HG03558 (cell line): ENCODE results near the gene KLF7.

Source experiments
- ATAC-seq: cut with Tn5 transposase; IDR thresholded peaks from one replicate; pipeline ENCODE4 v1.9.1; 2021; ENCODE audit warnings: moderate number of reproducible peaks; ENCODE audit not compliant: unreplicated experiment; ENCODE audit errors: extremely low read depth

Gene KLF7

DNA sequence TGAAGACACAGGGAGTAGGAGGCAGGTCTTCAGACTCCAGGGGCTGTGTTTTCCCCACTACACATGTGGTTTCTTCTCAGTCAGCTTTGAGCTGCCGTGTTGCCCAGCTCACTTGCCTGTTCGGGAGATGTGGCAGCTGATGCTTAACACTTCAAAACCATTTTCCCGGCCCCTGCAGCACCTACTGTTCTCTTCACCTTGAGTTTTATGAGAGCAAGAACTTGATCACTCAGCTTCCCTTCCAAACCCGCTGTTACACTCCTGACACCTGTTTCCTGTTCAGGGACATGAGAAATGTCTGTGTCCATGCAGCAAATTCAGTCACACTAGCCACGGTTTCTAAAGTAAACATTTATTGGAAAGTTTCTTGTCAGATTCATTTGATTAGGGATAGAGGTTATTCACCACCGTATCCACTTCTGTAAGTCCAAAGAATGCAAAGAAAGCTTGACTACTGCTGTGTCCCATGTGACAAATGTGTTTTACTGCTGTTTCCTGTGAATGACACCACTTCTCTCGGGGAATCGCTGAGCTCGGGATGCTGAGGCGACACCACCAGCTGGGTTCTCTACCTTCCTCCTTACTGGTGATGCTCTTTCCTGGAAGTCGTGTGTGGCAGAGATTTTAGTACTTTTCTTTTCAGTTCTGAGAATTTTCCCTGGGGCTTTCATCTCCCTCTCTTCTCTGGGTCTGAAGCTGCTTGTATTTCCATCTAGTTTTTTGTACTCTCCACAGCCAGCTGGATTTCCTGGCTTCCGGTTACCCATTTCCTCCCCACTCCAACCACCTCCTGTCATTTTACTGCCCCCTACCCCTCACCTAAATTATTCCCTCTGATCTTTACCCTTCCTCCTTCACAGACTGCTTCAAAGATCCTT lies 91.7 kb downstream of the KLF7 start:
- no peak for ATAC-seq

DNA sequence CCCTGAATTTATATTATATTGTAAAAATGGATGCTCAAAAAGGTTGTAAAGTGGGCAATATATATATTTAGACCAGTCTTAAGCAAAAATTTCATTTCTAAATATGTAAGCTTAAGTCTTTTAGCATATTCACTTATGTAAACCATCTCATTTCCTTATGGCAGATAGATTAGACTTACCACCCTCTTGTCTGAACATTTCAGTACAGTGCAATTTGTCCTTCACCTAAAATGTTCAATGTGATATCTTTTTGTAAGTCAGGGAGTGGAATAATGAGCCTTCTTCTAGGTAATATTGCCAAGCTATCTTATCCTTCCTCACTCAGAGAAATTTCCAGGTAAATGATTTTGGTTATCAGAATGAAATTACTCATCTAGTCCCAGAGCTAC lies 92.3 kb downstream of the KLF7 start:
- ATAC-seq: no peak

DNA sequence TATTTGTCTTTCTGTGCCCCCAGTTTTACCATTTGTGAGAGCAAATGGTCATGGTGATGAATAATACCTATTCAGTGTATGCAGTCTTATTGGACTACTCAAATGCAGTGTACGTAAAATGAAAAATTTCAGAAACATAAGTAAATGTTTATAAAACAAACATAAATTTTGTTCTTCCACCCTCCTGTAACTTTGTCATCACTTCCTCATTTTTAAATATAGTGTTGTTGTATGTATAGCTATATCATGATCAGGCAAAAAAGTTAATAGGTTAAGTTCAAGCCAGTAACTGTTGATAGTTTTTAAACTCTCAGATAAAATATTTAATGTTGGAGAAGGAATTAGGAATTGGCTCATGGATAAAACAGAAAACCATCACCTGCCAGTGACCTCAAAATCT lies 93.2 kb downstream of the KLF7 start:
- no peak for ATAC-seq

DNA sequence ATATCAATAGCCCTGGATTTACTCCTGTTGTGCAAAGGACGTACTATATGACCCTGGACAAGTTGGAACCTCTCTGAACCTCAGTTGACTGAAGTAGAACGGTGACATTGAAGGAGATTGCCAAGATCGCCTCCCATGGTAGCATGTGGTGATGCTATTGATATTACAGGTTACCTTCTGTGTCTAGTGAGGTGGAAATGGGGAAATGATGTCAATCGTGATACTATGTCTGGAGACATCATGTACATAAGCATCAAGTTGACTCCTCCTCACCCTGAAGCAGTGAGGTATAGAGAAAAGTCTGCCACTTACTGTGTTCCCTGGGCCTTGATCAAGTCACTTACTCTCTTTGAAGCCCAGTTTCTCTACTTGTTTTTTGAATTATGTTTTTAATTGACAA lies 93.9 kb downstream of the KLF7 start:
- no peak for ATAC-seq

DNA sequence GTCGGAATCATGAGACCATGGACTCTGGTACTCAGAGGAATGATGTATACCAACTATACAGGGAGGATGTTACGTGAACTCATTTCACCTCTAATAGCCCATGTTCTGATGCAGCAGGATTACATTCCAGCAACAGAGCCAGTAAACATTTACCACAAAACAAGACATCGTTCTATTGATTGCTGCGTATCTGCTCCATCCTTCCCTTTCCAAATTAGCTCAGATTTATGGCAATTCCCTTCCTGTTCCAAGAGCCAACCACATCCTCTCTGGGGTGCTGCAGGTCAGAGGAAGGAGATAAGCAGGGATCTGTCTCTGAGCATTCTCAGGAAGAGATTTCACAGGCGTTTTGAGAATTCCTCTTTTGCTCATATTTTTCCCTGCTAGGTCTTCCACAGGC lies 98.3 kb downstream of the KLF7 start:
- no peak for ATAC-seq

DNA sequence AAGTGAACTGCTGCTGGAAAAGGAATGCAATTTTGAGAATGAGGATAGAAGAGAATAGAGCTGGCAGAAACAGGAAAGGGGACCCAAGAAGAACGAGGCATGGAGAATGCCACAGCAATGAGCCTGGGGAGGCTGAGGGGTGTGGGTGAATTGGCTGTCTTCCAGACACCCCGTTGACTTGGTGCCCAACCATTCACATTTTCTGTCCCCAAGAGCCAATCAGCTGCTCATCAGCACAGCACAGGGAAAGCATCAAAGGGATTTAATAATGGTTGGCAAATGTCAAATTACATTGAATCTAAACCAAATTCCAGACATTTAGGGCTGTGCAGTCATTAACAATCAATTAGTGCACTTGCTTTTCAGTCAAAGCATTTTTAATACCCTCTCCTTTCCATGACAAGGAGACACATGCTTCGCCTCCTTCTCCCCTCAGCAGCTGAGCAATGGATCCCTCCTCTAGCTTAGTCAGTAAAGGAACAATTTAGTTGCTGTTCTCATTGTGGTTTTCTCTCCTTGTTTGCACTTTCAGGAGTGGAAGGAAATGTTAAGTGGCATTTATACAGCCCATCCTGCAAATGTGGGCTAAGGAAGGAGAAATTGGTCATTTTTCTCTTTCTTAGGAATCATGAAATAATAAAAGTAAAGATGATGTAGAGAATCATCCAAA lies 98.8 kb downstream of the KLF7 start:
- ATAC-seq: no peak

DNA sequence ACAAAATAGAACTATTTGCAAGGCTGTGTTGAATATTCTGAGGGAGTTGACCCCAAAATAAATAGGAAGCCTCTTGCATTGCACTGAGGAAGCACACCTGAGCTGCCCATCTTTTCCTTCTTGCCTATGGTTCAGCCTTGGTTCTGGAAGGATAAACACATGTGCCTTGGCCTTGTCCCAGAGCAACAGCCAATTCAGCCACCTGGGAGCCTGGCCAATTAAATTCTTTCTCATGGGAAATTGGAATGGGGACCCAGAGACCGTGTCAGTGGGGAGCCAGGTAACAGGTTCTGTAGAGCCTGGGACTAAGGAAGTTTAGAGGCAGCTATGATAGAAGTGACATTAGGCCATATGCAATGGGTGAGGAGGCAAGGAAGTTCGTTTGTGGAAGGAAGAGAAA lies 99.6 kb downstream of the KLF7 start:
- ATAC-seq: no peak

DNA sequence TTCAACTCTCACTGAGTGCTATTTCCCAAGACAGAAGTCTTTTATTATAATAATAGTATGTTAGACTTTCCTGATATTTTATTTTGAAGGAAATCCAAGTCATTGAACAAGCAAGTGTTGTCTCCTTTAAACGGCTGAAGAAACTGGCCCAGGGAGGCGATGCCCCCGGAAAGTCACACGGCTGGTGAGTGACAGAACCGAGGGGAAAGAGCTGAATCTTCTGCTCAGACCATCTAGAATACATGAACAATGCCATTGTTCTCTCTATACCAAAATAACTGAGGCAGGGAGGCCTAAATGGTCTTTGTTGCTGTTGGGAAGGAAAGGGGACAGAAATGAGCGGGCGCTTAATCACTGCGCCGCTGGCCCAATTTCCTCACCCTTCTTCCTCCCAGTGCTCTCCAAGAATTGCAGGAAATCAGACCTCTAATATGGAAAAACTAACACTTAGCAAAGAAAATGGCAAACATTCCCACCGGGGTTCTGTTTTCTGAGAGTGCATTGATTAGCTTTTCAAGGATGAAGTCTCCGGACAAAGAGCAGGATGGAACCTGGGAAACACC lies 101.5 kb downstream of the KLF7 start:
- no peak for ATAC-seq

DNA sequence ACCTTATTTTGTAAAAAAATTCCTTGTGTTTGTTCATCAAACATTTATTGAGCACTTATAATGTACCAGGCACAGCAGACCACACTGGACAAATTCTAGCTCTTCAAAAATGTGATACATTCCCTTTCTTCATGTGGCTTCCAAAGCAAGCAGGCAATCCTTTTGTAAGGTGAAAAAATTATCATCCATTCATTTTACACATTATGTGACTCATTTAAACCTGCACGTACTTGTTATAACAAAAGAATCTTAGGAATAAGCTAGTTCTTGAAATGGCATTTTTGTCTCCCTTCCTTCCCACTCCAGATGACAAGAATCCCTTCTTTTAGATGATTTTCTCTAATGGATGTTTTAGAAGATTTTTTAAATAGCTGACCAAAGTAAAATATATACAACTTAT lies 104.6 kb downstream of the KLF7 start:
- ATAC-seq: no peak

DNA sequence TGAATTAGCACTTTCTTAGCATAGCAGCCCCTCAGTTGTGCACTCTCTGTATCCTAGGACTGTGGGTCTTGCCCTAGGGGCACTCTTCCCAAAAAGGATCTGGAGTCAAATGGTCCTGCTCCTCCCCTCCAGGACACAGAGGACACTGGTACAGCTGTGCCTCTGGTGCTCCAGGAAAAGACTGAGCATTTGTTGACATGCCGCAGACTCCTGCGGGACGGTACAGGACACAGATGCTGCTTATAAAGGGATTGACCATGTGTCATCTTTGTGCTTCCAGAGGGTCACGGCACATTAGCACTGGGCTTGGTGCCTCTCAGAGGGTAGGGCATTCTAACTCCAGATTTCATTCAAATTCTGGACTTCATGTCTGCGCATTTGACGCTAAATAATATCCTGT lies 110.5 kb downstream of the KLF7 start:
- no peak for ATAC-seq

DNA sequence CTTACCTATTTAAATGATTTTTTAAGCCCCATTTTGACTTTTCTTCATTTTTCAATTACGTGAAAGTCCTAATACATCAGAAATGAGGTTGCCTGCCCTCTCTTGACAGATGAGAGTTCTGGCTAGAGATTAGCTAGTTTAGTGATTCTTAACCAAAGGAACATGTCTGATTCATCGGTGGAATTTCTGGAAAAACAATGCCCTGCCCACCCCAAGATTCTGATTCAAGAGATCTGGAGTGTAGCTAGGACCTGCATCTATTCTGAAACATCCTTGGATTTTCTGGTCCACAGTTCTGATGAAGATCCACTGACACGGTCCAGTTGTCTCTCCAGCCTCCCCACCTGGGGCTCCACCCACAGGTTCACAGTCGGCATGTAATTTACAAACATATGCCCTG lies 111.2 kb downstream of the KLF7 start:
- no peak for ATAC-seq

DNA sequence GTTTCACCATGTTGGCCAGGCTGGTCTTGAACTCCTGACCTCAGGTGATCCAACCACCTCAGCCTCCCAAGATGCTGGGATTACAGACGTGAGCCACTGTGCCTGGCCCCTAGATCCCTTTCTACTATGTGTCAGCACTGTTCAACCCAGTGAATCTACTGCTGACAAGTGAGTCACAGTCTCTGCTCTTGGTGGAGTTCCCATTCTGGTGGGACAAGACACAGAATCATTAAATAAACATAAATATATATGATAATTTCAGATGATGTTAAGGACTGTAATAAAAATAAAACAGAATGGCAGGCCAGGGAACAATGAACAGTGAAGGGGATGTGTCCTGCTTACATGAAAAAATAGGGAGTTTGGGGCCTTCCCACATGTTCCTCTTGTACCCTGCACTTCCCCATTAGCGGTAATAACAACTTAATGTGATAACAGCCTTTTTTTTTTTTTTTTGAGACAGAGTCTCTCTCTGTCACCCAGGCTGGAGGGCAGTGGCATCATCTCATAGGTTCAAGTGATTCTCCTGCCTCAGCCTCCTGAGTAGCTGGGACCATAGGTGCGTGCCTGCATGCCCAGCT lies 114.3 kb downstream of the KLF7 start:
- ATAC-seq: no peak

DNA sequence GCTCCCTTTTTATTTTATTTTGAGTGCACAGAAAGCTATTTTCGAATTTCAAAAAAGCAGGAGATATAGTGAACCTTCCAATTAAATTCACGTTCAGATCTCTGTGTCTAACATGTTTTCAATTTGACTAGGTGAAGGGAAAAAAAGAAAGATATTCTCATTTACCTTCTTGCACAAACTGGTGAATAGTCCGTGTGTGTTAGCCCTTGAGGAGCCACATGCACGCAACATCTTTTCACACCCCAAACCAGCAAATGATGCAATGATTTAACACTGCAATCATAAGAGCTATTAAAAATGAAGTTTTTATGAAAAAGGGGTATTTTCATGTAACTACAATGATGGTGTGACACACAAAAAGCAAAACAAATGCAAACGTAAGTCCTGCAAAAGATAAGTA lies 116.6 kb downstream of the KLF7 start:
- no peak for ATAC-seq

DNA sequence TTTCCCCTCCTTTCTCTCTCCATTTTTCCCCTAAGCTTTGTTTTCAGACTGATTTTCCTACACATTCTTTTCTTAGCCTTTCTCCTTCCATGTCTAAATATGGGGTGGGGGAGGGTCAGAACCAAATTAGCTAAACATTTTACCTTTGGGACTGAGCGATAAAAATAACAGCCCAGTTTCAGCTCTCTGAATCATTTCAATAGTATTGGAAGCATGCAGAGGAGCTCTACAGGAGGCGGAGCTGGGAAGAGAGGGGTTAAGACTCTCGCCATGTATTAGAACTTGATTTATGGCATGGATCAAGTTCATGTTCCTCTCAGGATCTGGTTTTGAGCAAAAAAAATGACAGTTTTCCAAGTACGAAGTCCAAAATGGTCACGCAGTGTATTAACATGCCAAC lies 117.3 kb downstream of the KLF7 start:
- no peak for ATAC-seq

DNA sequence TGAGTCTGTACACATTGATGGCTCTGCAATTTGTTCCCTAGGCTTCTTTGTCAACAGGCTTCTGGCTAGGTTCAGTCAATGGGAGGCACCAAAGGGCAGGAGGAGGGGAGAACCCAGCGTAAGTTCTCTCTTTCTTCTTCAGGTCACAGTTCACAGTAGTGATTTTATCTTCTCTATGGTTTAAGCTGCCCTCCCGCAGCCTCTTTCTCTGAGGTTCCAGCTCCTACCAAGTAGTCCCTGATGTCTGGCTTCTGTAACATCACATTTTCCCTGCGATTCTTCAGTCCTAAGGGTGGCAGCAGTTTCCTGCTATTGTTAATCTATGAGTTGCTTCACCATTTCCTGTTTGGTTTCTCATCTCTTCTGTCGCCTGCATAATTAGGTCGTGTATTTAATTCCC lies 119.0 kb downstream of the KLF7 start:
- no peak for ATAC-seq

DNA sequence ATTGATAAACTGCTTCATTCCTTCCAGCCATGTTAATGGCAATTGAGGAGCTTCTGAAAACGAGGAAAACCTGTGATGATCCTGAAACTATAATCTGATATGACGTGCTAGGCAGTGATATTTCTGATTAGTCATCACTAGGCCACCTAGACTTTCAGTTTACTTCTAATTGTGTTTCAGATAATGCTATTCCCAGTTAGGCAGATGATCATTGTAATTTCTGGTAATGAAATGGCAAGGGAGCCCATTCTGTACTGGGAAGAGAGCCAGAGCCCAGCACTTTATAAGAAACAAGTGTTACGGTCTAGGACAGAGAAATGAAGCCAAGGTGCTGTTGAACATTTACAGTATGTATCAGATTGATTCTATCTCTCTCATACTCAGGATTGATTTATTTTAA lies 120.2 kb downstream of the KLF7 start:
- no peak for ATAC-seq

DNA sequence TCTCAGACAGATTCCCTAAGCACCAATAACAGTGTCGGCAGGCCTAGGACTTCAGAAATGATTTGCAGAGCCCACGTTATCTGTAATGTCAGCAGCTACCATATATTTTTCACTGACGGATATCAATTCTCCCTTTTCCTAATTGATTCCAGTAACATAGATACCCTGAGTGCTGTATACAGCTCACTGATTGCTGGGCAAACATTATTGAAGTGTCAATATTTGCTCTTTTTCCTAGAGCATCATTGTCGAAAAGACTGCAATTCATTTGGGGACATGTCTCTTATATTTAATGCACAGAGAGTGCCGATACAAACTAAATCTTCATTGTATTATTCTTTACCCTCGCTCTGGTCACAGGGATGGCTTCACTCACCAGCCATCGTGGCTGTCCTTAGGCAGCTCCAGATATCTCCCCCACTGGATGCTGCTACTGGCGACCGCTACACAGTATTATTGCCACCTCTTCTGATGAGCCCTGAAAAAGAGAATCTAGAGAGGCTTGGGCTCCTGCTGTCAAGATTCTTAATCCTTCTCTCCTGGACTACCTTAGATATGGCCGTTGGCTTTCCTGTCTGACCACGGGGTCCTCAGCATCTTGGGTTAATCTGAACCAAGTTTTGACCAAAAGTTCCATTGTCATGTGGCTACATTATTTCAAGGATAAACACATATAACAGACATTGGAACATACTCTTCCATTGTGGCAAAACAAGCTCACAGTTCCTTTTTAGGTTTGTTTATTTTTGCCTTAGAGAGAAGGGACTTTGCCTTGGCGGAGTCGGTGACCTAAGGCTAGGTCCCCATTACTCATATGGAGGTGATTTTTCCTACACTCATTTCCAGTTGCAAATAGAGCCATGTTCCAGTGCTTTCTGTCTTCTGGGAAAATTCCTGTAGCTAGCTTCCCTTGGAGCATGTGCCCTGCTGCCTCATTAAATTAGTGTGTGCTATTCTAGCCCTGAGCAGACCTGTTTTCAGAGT lies 121.1 kb downstream of the KLF7 start:
- no peak for ATAC-seq

DNA sequence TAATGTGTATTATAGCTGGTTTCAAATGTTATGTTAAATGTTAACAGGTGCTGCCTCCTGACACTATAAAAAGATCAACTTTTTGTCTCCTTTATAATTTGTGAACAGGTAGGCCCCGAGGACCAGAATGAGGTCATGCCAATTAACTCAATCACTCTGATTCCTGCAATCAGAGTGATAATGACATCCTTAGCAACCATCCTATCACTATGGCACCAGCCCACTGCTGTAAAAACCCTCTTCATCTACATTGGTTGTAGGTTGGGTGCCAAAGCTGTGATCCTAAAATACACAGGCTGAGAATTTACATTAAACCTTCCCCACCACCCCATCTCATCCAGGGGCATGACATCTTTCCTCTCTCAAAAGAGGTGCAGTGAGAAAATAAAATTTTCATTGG lies 122.9 kb downstream of the KLF7 start:
- ATAC-seq: no peak

DNA sequence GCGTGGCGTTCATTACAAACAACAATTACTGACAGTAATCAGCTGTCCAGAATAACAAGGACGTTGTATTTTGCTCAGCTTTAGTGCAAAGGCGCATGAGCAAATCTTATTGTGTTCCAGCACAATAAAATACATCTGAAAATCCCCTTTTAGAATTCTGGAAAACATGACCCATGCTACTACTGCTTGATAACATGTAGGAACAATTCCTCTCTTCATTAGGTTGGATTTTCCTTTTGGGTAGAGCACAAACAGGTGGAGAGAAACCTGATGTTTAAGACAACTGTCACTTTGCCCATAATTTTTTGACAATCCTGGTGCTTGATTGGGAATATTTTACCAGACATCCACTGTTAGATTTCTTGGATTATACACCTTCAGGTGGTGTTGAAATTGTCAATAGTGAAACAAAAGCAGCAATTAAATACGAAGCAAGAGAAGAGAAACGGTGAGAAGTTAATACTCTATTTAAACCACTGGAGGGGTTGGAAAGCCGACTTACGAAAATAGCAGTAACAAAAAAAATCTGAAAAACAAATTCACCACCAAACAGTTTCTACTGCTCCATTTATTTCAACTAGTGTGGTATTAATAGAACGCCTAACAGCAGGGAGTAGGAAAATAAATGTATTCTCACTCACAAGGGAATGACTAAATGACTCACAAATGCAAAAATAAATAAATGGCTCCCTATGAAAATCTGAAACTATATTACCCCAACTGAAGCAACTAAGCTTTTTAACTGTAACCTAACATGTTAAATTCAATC lies 123.8 kb downstream of the KLF7 start:
- ATAC-seq: no peak
